NB4 (cell line): Measurements from ENCODE around the gene ZEB2.

Experiments used
- DNase-seq: peaks from one replicate; pipeline ENCODE4 v3.0.0; 2010; ENCODE audit warnings: low read depth
- H3K4me3 ChIP-seq: one replicate; pipeline ENCODE4 v1.5.1; 2011; ENCODE audit warnings: mild to moderate bottlenecking, low read depth, low read length, moderate library complexity
- CTCF ChIP-seq: IDR thresholded peaks from one replicate; pipeline ENCODE4 v1.5.1; 2012; ENCODE audit warnings: low read depth, low read length
- MAX ChIP-seq: IDR thresholded peaks from 2 replicates; pipeline ENCODE4 v1.6.1; 2011; ENCODE audit warnings: low read depth, low read length
- MYC ChIP-seq: IDR thresholded peaks from 2 replicates; pipeline ENCODE4 v1.6.1; 2011; ENCODE audit warnings: low read depth, low read length
- POLR2A ChIP-seq: IDR thresholded peaks from 2 replicates; pipeline ENCODE4 v1.6.1; 2011; ENCODE audit warnings: mild to moderate bottlenecking; ENCODE audit not compliant: insufficient read length; ENCODE audit errors: extremely low read depth

Gene ZEB2

GRCh38 chr2:144405982-144406788 lies 113.7 kb downstream of the ZEB2 start:
- DNase-seq: peak; percentile 43
- no peak for TF ChIP-seq MYC
- peak; percentile 39; the same call in 1 of the 2 replicates for TF ChIP-seq MAX
- no peak overlapping the region for H3K4me3 ChIP-seq

GRCh38 chr2:144405321-144405720 lies 114.6 kb downstream of the ZEB2 start:
- peak; percentile 43 for DNase-seq
- TF ChIP-seq MYC (no peak), POLR2A (no peak), CTCF (no peak), MAX (no peak)

GRCh38 chr2:144404586-144405314 lies 115.2 kb downstream of the ZEB2 start:
- TF ChIP-seq CTCF (no peak), MYC (no peak), MAX (no peak), POLR2A (no peak)
- DNase-seq: no peak
- no peak overlapping the region for H3K4me3 ChIP-seq

More at GRCh38 chr2:144405321-144405720, 114.6 kb downstream of the ZEB2 start:
- H3K4me3 ChIP-seq: no peak overlapping the region

GRCh38 chr2:144403933-144404332 lies 116.0 kb downstream of the ZEB2 start:
- DNase-seq: no peak
- TF ChIP-seq MAX (no peak), POLR2A (no peak), MYC (no peak)
- no peak overlapping the region for H3K4me3 ChIP-seq

- no peak for DNase-seq
- no peak overlapping the region for H3K4me3 ChIP-seq
- TF ChIP-seq MYC: no peak
- TF ChIP-seq CTCF: no peak
- TF ChIP-seq MAX: no peak
- TF ChIP-seq POLR2A: no peak
Measured at GRCh38 chr2:144402251-144402650, 117.7 kb downstream of the ZEB2 start.

- TF ChIP-seq POLR2A (no peak), CTCF (no peak), MAX (no peak), MYC (no peak)
- no peak overlapping the region for H3K4me3 ChIP-seq
- DNase-seq: no peak
Measured at GRCh38 chr2:144401036-144401435, 118.9 kb downstream of the ZEB2 start.
